Tibial nerve (tissue), 4 donors: ENCODE results near the gene MED17. TPM values are rescaled to one million over a fixed set of nuclear protein-coding genes. Genes with fewer than 3 reads are reported as not detected.

Source experiments
- DNase-seq, 2 donors: peaks; one replicate each; pipeline ENCODE4 v3.0.0-alpha.2; 2019; ENCODE audit warnings: low spot score in 2 of 2
- H3K27ac ChIP-seq, 4 donors: fragments of 200-600 bp; sonication (generic) in 3 of 4; one replicate each; pipeline ENCODE4 v1.5.1; 2017 to 2019; ENCODE audit warnings: mild to moderate bottlenecking in 1 of 4
- H3K27me3 ChIP-seq, 2 donors: fragments of 200-600 bp; sonication (generic) in 1 of 2; one replicate each; pipeline versions ENCODE4 v1.5.1 to v1.6.0; 2017 to 2019
- H3K36me3 ChIP-seq, 3 donors: fragments of 200-600 bp; sonication (generic); one replicate each; pipeline ENCODE4 v1.5.1; 2018 to 2019
- H3K4me1 ChIP-seq, 4 donors: fragments of 200-600 bp; sonication (generic) in 3 of 4; one replicate each; pipeline ENCODE4 v1.5.1; 2017 to 2019
- H3K4me3 ChIP-seq, 4 donors: fragments of 200-600 bp; sonication (generic) in 3 of 4; one replicate each; pipeline ENCODE4 v1.5.1; 2017 to 2019; ENCODE audit warnings: mild to moderate bottlenecking in 1 of 4, moderate library complexity in 1 of 4
- H3K9me3 ChIP-seq, 4 donors: fragments of 200-600 bp; sonication (generic) in 3 of 4; one replicate each; pipeline ENCODE4 v1.5.1; 2017 to 2019
- EP300 ChIP-seq, 2 donors: sonication (generic); formaldehyde crosslinking; IDR thresholded peaks; one replicate each; pipeline ENCODE4 v1.6.1; 2017; ENCODE audit warnings: antibody characterized with exemption in 2 of 2, mild to moderate bottlenecking in 1 of 2
- POLR2A ChIP-seq, 2 donors: fragments of 450-650 bp; IDR thresholded peaks; one replicate each; pipeline ENCODE4 v1.6.1; 2017; ENCODE audit warnings: antibody characterized with exemption in 2 of 2, mild to moderate bottlenecking in 2 of 2, moderate library complexity in 2 of 2
- WGBS, 2 donors: methylation state at CpG; one replicate each; pipeline ENCODE4 v1.1.5; 2018; 5-methylcytosine and 5-hydroxymethylcytosine counted together
- total RNA-seq, 4 donors: library from RNA; depleted of rRNA; stranded (reverse); fragments of >200 nt; gene quantifications; one replicate each; pipeline ENCODE4 v1.1.0, GENCODE V29; 2016
- TF ChIP-seq, protein P1 (sequence below), 5 experiments: fragments of 200-600 bp in 3 of 5; fragments of 450-650 bp in 2 of 5; sonication (generic) in 3 of 5; IDR thresholded peaks; one replicate each; pipeline ENCODE4 v1.5.1; 2016 to 2019; ENCODE audit warnings: antibody characterized with exemption in 5 of 5, mild to moderate bottlenecking in 3 of 5, moderate library complexity in 2 of 5

MED17 gene
- total RNA-seq, 4 donors from 2014 or later = 18.6 to 40.8 (median 37.2) TPM

DNA sequence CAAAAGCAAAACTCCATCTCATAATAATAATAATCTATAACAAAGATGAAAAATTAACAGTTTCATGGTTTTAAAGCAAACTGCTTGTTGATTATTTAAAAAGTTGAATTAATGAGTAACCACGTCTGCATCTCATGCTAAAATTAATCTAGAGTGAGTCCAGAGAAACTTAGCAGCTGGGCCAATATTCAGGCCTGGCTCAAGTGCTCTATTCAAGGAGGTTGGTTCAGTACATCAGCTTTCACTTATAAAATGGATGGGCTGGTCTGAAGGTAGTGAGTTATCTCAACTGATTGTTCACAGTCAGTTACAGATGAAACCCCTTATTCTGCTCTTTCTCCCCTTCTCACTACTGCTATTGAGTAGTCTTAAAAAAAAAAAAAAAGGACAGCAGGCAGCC is 43.3 kb downstream of the MED17 start:
- TF ChIP-seq EP300 (IDR thresholded peaks at IDR 0.05) = no peak
- TF ChIP-seq, protein P1, sequence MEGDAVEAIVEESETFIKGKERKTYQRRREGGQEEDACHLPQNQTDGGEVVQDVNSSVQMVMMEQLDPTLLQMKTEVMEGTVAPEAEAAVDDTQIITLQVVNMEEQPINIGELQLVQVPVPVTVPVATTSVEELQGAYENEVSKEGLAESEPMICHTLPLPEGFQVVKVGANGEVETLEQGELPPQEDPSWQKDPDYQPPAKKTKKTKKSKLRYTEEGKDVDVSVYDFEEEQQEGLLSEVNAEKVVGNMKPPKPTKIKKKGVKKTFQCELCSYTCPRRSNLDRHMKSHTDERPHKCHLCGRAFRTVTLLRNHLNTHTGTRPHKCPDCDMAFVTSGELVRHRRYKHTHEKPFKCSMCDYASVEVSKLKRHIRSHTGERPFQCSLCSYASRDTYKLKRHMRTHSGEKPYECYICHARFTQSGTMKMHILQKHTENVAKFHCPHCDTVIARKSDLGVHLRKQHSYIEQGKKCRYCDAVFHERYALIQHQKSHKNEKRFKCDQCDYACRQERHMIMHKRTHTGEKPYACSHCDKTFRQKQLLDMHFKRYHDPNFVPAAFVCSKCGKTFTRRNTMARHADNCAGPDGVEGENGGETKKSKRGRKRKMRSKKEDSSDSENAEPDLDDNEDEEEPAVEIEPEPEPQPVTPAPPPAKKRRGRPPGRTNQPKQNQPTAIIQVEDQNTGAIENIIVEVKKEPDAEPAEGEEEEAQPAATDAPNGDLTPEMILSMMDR (IDR thresholded peaks at IDR 0.05) = no peak
- no peak for TF ChIP-seq POLR2A (IDR thresholded peaks at IDR 0.05)
- no peaks in the 10 kb centered on the region for H3K27me3 ChIP-seq
- no peaks in the 10 kb centered on the region for H3K9me3 ChIP-seq
- 79 to 96% methylated on average over 1 of the region's 1 CpG for WGBS, 2 donors
- no peak overlapping the region for H3K4me3 ChIP-seq
- H3K36me3 ChIP-seq = no peaks in the 10 kb centered on the region
- DNase-seq = no peak
- H3K27ac ChIP-seq = no peak overlapping the region
- no peaks in the 10 kb centered on the region for H3K4me1 ChIP-seq

DNA sequence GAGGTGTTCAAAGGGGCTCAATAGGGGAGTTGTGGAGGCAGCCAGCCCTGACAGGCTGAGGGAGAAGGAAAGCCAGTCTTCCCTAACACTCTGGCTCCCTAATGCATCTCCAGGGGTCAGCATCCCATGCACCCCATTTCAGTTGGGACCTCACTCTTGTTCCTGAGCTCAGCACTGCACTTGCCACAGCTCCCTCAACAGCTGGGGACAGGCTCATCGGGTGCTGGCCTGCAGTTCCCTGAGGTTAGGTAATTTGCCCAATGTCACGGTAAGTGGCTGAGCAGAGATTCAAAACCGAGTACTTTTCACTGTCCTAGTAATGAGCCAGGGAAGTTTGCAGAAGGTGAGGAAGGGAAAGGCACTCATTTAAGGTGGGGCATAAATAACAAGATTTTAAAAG is 45.5 kb downstream of the MED17 start:
- no peaks in the 10 kb centered on the region for H3K9me3 ChIP-seq
- WGBS, 2 donors = 45 to 55% methylated on average over 2 to 3 of the region's 3 CpGs
- no peaks in the 10 kb centered on the region for H3K36me3 ChIP-seq
- no peaks in the 10 kb centered on the region for H3K27me3 ChIP-seq
- TF ChIP-seq EP300 (IDR thresholded peaks at IDR 0.05) (no peak), POLR2A (IDR thresholded peaks at IDR 0.05) (no peak)
- TF ChIP-seq, protein P1 (IDR thresholded peaks at IDR 0.05) = no peak
- no peak overlapping the region for H3K27ac ChIP-seq
- no peaks in the 10 kb centered on the region for H3K4me1 ChIP-seq
- no peak overlapping the region for H3K4me3 ChIP-seq
- DNase-seq = no peak

DNA sequence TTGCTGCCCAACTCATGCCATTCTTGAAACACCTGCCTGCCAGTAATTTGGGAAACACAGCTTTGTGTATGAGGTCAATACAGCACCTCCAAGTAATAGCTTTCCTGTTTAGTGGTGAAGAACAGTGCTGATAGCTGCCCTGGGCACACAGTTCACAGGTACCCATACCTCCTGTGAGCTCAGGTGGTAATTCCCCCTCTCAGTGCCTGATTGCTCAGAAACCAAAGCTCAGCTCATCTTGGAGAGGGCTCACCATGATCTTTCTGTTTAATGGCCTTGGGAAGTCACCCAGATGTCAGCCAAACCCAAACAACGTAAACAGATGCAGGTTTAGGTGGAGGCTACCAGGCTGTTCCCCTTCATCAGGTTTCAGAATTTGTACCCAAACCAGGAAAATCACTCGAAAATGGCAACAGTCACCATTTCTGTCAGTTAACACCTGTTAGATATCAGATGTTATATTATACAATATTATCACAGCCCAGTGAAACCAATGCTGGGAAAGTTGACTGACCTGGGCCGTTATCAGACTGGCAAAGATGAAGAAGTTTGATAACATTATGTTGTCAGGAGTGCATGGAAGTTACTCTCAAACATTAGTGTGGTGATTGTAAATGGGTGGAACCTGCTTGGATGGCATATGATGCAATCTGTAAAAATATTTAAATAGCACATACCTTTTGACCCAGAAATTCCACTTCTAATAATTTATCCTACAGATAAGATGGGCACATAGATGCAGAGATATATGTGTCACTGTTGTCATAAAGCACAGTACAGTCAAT is 47.5 kb downstream of the MED17 start:
- WGBS, 2 donors = 81 to 86% methylated on average over 3 of the region's 3 CpGs
- DNase-seq = no peak
- Histone ChIP-seq H3K27ac (no peak overlapping the region), H3K9me3 (no peaks in the 10 kb centered on the region), H3K36me3 (no peaks in the 10 kb centered on the region), H3K4me3 (no peak overlapping the region), H3K27me3 (no peaks in the 10 kb centered on the region), H3K4me1 (no peaks in the 10 kb centered on the region)
- TF ChIP-seq, protein P1 (IDR thresholded peaks at IDR 0.05) = no peak
- TF ChIP-seq EP300 (IDR thresholded peaks at IDR 0.05) (no peak), POLR2A (IDR thresholded peaks at IDR 0.05) (no peak)

DNA sequence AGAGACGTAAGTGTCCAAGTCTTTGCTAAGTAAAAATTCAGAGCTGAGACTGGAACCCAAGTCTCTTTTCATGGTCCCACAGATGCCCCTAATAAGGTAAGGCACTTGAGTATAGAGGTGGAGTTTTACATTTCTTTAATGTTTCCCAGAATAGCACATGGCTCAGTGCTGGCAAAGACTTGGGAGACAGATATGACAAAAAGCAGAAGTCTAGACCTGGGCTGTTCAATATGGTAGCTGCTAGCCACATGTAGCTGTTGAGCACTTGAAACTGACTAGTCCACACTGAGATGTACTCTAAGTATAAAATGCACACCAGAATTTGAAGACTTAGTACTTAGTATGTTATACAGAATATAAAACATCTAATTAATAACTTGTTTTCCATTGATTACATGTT is 48.7 kb downstream of the MED17 start:
- Histone ChIP-seq H3K4me3 (no peak overlapping the region), H3K4me1 (no peaks in the 10 kb centered on the region), H3K36me3 (no peaks in the 10 kb centered on the region), H3K27me3 (no peaks in the 10 kb centered on the region), H3K27ac (no peak overlapping the region), H3K9me3 (no peaks in the 10 kb centered on the region)
- TF ChIP-seq, protein P1 (IDR thresholded peaks at IDR 0.05) = no peak
- no peak for TF ChIP-seq POLR2A (IDR thresholded peaks at IDR 0.05)
- TF ChIP-seq EP300 (IDR thresholded peaks at IDR 0.05) = no peak
- no peak for DNase-seq
- 90 to 100% methylated on average over 1 of the region's 1 CpG for WGBS, 2 donors

DNA sequence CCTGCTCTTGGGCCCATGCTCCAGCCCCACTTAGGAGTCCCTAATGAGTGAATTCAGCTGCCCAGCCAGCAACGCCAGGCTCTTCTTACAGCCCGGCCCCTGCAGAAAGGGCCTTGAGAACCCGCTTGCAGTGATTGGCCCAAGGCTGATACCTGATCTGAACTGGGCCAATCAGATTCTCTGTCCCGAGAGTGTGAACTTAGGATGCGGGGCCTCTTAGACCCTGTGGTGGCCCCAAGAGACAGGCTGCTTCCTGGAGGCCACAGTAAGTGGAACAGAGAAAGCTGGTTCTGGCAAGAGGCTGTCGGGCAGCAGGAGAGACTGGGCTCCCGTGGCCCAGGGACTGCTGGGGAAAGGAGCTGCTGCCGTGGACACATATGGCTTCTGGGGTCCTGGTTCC is 54.9 kb downstream of the MED17 start:
- Histone ChIP-seq H3K9me3 (no peaks in the 10 kb centered on the region), H3K27ac (no peak overlapping the region), H3K36me3 (no peaks in the 10 kb centered on the region), H3K4me1 (no peaks in the 10 kb centered on the region), H3K27me3 (no peaks in the 10 kb centered on the region), H3K4me3 (no peak overlapping the region)
- no peak for TF ChIP-seq POLR2A (IDR thresholded peaks at IDR 0.05)
- TF ChIP-seq EP300 (IDR thresholded peaks at IDR 0.05) = no peak
- TF ChIP-seq, protein P1 (IDR thresholded peaks at IDR 0.05) = no peak
- DNase-seq = no peak
- 89 to 98% methylated on average over 6 to 8 of the region's 8 CpGs for WGBS, 2 donors
